Measurements from ENCODE around the gene PDF.
A peak's percentile ranks its signal among the peaks of the same experiment; 100 is the strongest.

The PDF gene

GRCh38 chr16:69339289-69340094 is 9.1 kb upstream of the PDF start, which contains the start of the genes COG8 and NIP7:
Gene COG8 (minus strand): TSS chr16:69339564. CDS start chr16:69339552, 12 bp downstream.
Gene NIP7 (plus strand): TSS chr16:69339772. CDS start chr16:69339830, 58 bp downstream.
- DNase-seq (ENCODE audit: low spot score): peak; percentile 97

GRCh38 chr16:69338557-69339288 is 8.3 kb upstream of the PDF start:
- DNase-seq (ENCODE audit: low spot score): no peak

- DNase-seq (ENCODE audit: low spot score): no peak
These were observed 4.3 kb upstream of the PDF start for GRCh38 chr16:69334696-69335095.

GRCh38 chr16:69329369-69330285 is 761 bp downstream of the PDF start:
- DNase-seq (ENCODE audit: low spot score): no peak

GRCh38 chr16:69328854-69329316 is 1.5 kb downstream of the PDF start:
- DNase-seq (ENCODE audit: low spot score): no peak

GRCh38 chr16:69327585-69328310 is 2.6 kb downstream of the PDF start:
- no peak for DNase-seq (ENCODE audit: low spot score)

GRCh38 chr16:69326172-69326873 is 4.1 kb downstream of the PDF start:
- DNase-seq (ENCODE audit: low spot score): no peak

- DNase-seq (ENCODE audit: low spot score): no peak
These were observed 4.6 kb downstream of the PDF start for GRCh38 chr16:69325784-69326171.

- no peak for DNase-seq (ENCODE audit: low spot score)
These were observed 5.7 kb downstream of the PDF start for GRCh38 chr16:69324585-69325253.

- no peak for DNase-seq (ENCODE audit: low spot score)
These were observed 6.3 kb downstream of the PDF start for GRCh38 chr16:69324013-69324531.

- DNase-seq (ENCODE audit: low spot score): no peak
These were observed 7.0 kb downstream of the PDF start for GRCh38 chr16:69323415-69323814.

- no peak for DNase-seq (ENCODE audit: low spot score)
These were observed 8.0 kb downstream of the PDF start for GRCh38 chr16:69322343-69322742.

- no peak for DNase-seq (ENCODE audit: low spot score)
These were observed 9.3 kb downstream of the PDF start for GRCh38 chr16:69321080-69321479.

GRCh38 chr16:69320740-69321073 is 9.7 kb downstream of the PDF start:
- DNase-seq (ENCODE audit: low spot score): no peak

GRCh38 chr16:69319826-69320739 is 10.3 kb downstream of the PDF start:
- no peak for DNase-seq (ENCODE audit: low spot score)

- DNase-seq (ENCODE audit: low spot score): no peak
These were observed 11.0 kb downstream of the PDF start for GRCh38 chr16:69319381-69319780.

- DNase-seq (ENCODE audit: low spot score): no peak
These were observed 11.5 kb downstream of the PDF start for GRCh38 chr16:69318911-69319289.

- DNase-seq (ENCODE audit: low spot score): no peak
These were observed 12.0 kb downstream of the PDF start for GRCh38 chr16:69318177-69318910.
